HG03439 (cell line): ENCODE data around the gene PWWP2B.

ENCODE experiments used
- ATAC-seq: cut with Tn5 transposase; IDR thresholded peaks from one replicate; pipeline ENCODE4 v1.9.1; 2021; ENCODE audit warnings: mild to moderate bottlenecking, moderate library complexity; ENCODE audit not compliant: unreplicated experiment

Gene PWWP2B

DNA sequence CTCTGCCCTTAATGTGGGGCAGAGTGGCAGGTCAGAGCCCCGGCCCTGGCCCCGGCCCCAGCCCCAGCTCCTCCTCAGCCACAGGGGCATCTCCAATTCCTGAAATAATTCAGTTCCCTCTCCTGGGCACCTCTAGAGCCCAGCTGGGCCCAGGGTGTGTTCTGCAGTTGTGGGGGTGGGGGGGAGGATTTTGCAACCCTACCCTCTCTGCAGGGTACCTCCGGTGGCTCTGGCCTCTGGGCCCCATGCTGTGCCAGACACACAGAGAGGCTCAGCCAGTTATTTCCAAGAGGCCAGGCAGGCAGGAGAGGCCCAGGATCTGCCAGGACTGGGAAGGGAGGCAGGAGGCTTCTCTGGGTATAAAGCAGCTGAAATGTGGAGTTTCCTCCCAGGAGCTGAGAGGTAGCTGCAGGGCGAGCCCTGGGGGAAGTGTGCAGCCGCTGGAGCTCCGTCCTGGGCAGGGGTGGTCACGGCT lies 47.9 kb downstream of the PWWP2B start:
- no peak for ATAC-seq

GRCh38 chr10:132445516-132446194 lies 48.7 kb downstream of the PWWP2B start:
- no peak for ATAC-seq

GRCh38 chr10:132446195-132446581 lies 49.2 kb downstream of the PWWP2B start:
- no peak for ATAC-seq

DNA sequence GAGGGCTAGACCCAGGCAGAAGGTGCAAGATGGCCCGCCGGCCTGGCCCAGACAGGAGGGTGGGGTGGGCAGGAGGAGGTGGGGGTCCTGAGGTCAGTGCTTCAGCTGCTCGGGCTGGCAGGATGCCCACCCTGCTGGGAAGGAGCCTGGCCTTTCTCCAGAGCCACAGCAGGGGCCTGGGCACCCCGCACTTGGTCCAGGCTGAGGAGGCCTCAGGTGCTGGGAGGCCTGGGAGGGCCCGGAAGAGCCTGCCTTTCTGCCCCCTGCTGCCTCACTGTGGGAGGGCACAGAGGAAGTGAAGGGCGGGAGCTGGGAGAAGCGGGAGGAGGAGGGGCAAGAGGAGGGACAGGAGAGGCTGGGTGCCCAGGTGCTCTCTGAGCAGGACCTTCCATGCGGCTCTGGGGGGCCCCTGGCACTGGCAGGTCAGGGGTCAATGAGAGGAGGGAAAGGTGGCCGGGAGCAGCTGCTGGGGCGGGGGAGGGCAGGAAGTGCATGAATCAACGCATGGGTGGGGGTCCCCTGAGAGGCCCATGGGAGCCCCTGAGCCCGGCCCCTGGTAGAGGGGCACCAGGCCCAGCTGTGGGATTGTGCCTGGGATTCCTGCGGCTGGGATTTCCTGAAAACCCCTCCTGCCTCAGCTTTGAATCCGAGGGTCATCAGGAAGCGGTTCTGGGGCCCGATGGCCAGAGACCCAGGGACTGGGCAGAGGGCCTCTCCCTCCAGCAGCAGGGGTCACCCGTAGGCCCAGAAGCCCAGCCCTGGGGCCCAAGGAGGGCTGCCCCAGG lies 49.9 kb downstream of the PWWP2B start:
- no peak for ATAC-seq

- ATAC-seq = no peak
These were observed 50.6 kb downstream of the PWWP2B start for GRCh38 chr10:132447446-132448247.

DNA sequence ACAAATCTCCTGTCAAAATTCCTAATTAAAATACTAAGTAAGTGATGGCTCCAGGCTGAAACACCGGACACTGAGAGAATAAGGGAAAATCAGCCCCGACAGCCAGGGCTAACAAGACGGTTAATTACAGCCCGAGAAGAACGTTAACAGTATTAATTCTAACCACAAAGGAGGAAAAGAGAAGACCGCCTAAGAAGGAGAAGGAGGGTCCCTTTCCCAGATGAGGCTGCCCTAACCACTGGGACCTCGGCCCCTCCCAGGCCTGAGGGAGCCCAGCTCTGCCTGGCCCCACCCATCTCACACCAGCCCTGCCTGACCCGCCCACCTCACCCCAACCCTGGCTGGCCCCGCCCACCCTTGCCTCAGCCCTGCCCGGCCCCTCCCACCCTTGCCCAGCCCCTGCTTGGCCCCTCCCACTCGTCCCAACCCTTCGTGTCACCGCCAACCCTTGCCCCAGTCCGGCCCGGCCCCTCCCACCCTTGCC lies 51.3 kb downstream of the PWWP2B start:
- no peak for ATAC-seq

DNA sequence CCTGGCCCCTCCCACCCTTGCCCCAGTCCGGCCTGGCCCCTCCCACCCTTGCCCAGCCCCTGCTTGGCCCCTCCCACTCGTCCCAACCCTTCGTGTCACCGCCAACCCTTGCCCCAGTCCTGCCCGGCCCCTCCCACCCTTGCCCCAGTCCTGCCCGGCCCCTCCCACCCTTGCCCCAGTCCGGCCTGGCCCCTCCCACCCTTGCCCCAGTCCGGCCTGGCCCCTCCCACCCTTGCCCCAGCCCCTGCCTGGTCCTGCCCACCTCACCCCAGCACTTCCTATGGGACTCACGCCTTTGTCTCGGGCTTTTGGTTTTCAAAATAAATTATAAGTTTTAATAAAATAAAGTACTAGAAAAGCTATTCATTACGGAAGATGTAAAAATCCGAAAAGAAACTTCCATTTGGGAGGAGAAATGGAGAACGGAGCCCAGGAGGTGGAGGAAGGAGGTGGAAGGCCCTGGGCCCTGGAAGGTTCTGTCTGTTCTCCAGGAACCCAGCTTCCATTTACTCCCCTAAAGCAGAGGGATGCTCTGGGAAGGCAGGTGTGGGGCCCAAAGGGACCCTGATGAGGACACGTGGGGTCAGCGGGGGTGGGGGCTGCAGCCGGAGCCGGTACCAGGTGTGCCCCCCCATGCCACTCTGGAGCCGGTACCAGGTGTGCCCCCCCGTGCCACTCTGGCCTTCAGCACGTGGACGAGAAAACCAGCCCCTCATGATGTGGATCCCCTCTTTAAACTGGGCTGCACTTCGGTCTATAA lies 52.2 kb downstream of the PWWP2B start:
- ATAC-seq = no peak

DNA sequence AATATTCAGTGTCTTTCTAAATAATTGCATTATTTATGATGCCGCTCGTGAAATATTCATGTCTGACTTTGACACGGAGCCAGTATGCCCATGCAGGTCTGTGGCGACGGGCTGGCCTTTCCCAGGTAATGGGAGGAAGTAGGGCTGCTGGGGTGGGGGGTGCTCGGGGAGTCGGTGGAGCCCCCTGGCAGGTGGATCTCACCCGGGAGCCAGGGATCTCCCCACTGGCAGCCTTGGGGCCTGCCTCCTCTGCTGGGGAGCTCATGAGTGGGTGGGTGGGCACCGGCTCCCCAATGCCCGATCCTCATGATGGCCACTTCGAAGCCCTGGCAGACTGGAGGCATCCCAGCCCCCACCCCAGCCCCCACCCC lies 52.8 kb downstream of the PWWP2B start:
- no peak for ATAC-seq

GRCh38 chr10:132450466-132450824 lies 53.4 kb downstream of the PWWP2B start:
- ATAC-seq = no peak

GRCh38 chr10:132450825-132451505 lies 54.0 kb downstream of the PWWP2B start:
- no peak for ATAC-seq

GRCh38 chr10:132451506-132452215 lies 54.7 kb downstream of the PWWP2B start:
- no peak for ATAC-seq

- no peak for ATAC-seq
These were observed 55.2 kb downstream of the PWWP2B start for GRCh38 chr10:132452216-132452650.

GRCh38 chr10:132452651-132453469 lies 55.9 kb downstream of the PWWP2B start:
- peak; percentile 76 for ATAC-seq

GRCh38 chr10:132453470-132453861 lies 56.5 kb downstream of the PWWP2B start:
- peak; percentile 23 for ATAC-seq

GRCh38 chr10:132454296-132455198 lies 57.5 kb downstream of the PWWP2B start:
- no peak for ATAC-seq

DNA sequence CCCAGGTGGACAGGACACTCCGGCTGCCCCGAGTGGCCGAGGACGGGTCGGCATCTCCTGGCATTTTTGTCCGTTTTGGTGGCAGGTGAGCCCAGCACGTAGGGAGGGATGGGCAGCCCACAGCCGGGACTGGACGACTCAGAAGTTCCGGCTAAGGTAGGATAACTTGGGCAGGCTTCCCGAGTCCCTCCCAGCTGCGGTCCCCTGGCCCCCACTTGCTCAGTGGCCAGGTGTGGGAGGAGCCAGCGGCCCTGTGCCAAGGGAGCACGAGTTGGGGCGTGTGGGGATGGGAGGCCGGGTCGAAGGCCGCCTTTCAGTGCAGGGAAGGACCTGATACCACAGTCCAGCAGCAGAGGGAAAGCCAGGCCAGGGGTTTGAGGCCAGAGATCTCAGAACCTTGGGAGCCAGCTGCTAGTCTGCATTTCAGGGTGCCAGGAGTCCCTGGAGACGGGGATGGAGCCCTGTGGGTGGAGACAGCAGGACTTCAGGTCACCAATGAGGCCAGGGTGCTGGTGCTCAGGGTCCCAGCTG lies 58.5 kb downstream of the PWWP2B start:
- ATAC-seq = no peak
